MCF 10A (cell line): Measurements from ENCODE around the gene APCDD1L. TPM values are rescaled to one million over a fixed set of nuclear protein-coding genes. Genes with fewer than 3 reads are reported as not detected.

ENCODE experiments used
- BruUV-seq: library from RNA; stranded (reverse); fragments of 400-500 nt; replicated peaks from 2 replicates; lab custom pipeline; 2021; lab: Mats Ljungman, UMichigan
- CTCF ChIA-PET: fragments of 300-600 bp; sonication (Branson Sonifier 250); formaldehyde crosslinking; extraction: SDS; loops from one replicate; lab custom pipeline; 2021; ENCODE audit warnings: antibody characterized with exemption, inconsistent platforms; lab: Yijun Ruan, JAX
- POLR2A ChIA-PET: fragments of 300-600, 350-650 bp; sonication (Branson Sonifier 250); formaldehyde crosslinking; extraction: SDS; loops from one replicate; lab custom pipeline; 2020; ENCODE audit warnings: antibody characterized with exemption, inconsistent platforms; lab: Yijun Ruan, JAX
- DNase-seq: peaks from one replicate; pipeline ENCODE4 v3.0.0-alpha.2; 2018; ENCODE audit not compliant: unreplicated experiment
- H3K27ac Mint-ChIP-seq: one replicate; pipeline ENCODE4 v1.8.0; 2022; ENCODE audit warnings: mild to moderate bottlenecking, low read depth, mixed read lengths; ENCODE audit not compliant: unreplicated experiment
- H3K27me3 Mint-ChIP-seq: one replicate; pipeline ENCODE4 v1.8.0; 2022; ENCODE audit warnings: mixed read lengths; ENCODE audit not compliant: insufficient read depth, unreplicated experiment
- H3K36me3 Mint-ChIP-seq: one replicate; pipeline ENCODE4 v1.8.0; 2022; ENCODE audit warnings: mild to moderate bottlenecking, moderate library complexity, mixed read lengths; ENCODE audit not compliant: insufficient read depth, unreplicated experiment
- H3K4me1 Mint-ChIP-seq: one replicate; pipeline ENCODE4 v1.8.0; 2022; ENCODE audit warnings: mixed read lengths; ENCODE audit not compliant: insufficient read depth, unreplicated experiment
- H3K4me3 Mint-ChIP-seq: one replicate; pipeline ENCODE4 v1.8.0; 2022; ENCODE audit warnings: mild to moderate bottlenecking, moderate library complexity, mixed read lengths; ENCODE audit not compliant: unreplicated experiment
- H3K9me3 Mint-ChIP-seq: one replicate; pipeline ENCODE4 v1.8.0; 2022; ENCODE audit warnings: mixed read lengths; ENCODE audit not compliant: unreplicated experiment
- CTCF ChIP-seq: fragments of 200-600 bp; IDR thresholded peaks from one replicate; pipeline ENCODE4 v1.8.0; 2022; ENCODE audit warnings: antibody characterized with exemption, mild to moderate bottlenecking; ENCODE audit not compliant: unreplicated experiment
- intact Hi-C: fragments of 100-400 bp; cut with micrococcal nuclease; formaldehyde crosslinking; loops from 2 replicates; pipeline ENCODE4 v1.14.1; 2022
- total RNA-seq: library from RNA; stranded (reverse); gene quantifications from 2 replicates; pipeline ENCODE4 v1.2.3, GENCODE V29; 2022

Gene APCDD1L
- total RNA-seq, 1 experiment from 2014 or later: 0.86 TPM

- H3K9me3 Mint-ChIP-seq: no peaks in the 10 kb centered on the region
- H3K27me3 Mint-ChIP-seq: peaks cover 17% of the 10 kb centered on the region
- H3K4me1 Mint-ChIP-seq: peaks cover 22% of the 10 kb centered on the region
- peaks cover 6% of the 10 kb centered on the region for H3K36me3 Mint-ChIP-seq
- DNase-seq: no peak
- CTCF ChIA-PET: interaction anchor here (0.5 kb wide), 1 partner anchor 413 kb away, joined by 4 read pairs; no protein-coding TSS in a partner anchor
- TF ChIP-seq CTCF: no peak
- H3K27ac Mint-ChIP-seq: no peak overlapping the region
- POLR2A ChIA-PET: interaction anchor here (1.1 kb wide), 1 partner anchor 51 kb away, joined by 3 read pairs; no protein-coding TSS in a partner anchor
- BruUV-seq: no TSS peak
- no peak overlapping the region for H3K4me3 Mint-ChIP-seq
- intact Hi-C loops: no loop called here
These were observed 38.6 kb upstream of the APCDD1L start for GRCh38 chr20:58553841-58554240.

GRCh38 chr20:58553166-58553696 is 38.0 kb upstream of the APCDD1L start:
- CTCF ChIA-PET: interaction anchor here (0.5 kb wide), 1 partner anchor 414 kb away, joined by 4 read pairs; no protein-coding TSS in a partner anchor

GRCh38 chr20:58552366-58552934 is 37.3 kb upstream of the APCDD1L start:
- no peak for DNase-seq
- intact Hi-C loops: no loop called here
- no peak for TF ChIP-seq CTCF
- H3K4me3 Mint-ChIP-seq: no peak overlapping the region
- peaks cover 25% of the 10 kb centered on the region for H3K4me1 Mint-ChIP-seq
- CTCF ChIA-PET: no interaction called here
- peaks cover 6% of the 10 kb centered on the region for H3K36me3 Mint-ChIP-seq
- H3K27ac Mint-ChIP-seq: no peak overlapping the region
- no TSS peak for BruUV-seq
- H3K9me3 Mint-ChIP-seq: no peaks in the 10 kb centered on the region
- H3K27me3 Mint-ChIP-seq: peaks cover 12% of the 10 kb centered on the region
- POLR2A ChIA-PET: no interaction called here

More at GRCh38 chr20:58553166-58553696, 38.0 kb upstream of the APCDD1L start:
- BruUV-seq: no TSS peak
- peaks cover 17% of the 10 kb centered on the region for H3K27me3 Mint-ChIP-seq
- no peaks in the 10 kb centered on the region for H3K9me3 Mint-ChIP-seq
- no peak overlapping the region for H3K27ac Mint-ChIP-seq
- DNase-seq: no peak
- H3K4me1 Mint-ChIP-seq: peaks cover 24% of the 10 kb centered on the region
- TF ChIP-seq CTCF: no peak
- POLR2A ChIA-PET: no interaction called here
- H3K36me3 Mint-ChIP-seq: peaks cover 6% of the 10 kb centered on the region
- no peak overlapping the region for H3K4me3 Mint-ChIP-seq
- intact Hi-C loops: no loop called here

GRCh38 chr20:58551631-58552030 is 36.4 kb upstream of the APCDD1L start:
- peaks cover 18% of the 10 kb centered on the region for H3K4me1 Mint-ChIP-seq
- ChIA-PET CTCF (no interaction called here), POLR2A (no interaction called here)
- H3K27ac Mint-ChIP-seq: no peak overlapping the region
- no peak overlapping the region for H3K4me3 Mint-ChIP-seq
- no peaks in the 10 kb centered on the region for H3K9me3 Mint-ChIP-seq
- no peak for DNase-seq
- intact Hi-C loops: no loop called here
- no TSS peak for BruUV-seq
- H3K27me3 Mint-ChIP-seq: peaks cover 4% of the 10 kb centered on the region
- H3K36me3 Mint-ChIP-seq: peaks cover 6% of the 10 kb centered on the region
- no peak for TF ChIP-seq CTCF
